GM12892 (cell line): ENCODE results near the gene DUOX2.
A peak's percentile ranks its signal among the peaks of the same experiment; 100 is the strongest.
"Not testable (repeated sequence)": the region's sequence is repeated elsewhere in the genome, so short reads cannot be mapped to it uniquely, and the experiment has no call there.

ENCODE experiments used
- DNase-seq: peaks from one replicate; pipeline ENCODE4 v3.0.0; 2011; ENCODE audit not compliant: insufficient read length
- FAIRE-seq: peaks from 2 replicates; lab custom pipeline; 2011; peaks lifted over from hg19 to GRCh38; lab: Jason Lieb, UNC
- POLR2A ChIP-seq: IDR thresholded peaks from 2 replicates; pipeline ENCODE4 v1.6.1; 2011; ENCODE audit warnings: low read depth, low read length, control low read depth
- POLR2AphosphoS5 ChIP-seq: IDR thresholded peaks from 2 replicates; pipeline ENCODE4 v1.6.1; 2011; ENCODE audit warnings: low read depth, low read length, control low read depth
- TAF1 ChIP-seq: IDR thresholded peaks from 2 replicates; pipeline ENCODE4 v1.6.1; 2011; ENCODE audit warnings: low read depth, mild to moderate bottlenecking, control low read depth, low read length, borderline replicate concordance

DUOX2 gene

GRCh38 chr15:45091576-45091975, 22.4 kb downstream of the DUOX2 start:
- no peak for TF ChIP-seq TAF1
- no peak for TF ChIP-seq POLR2AphosphoS5
- no peak for TF ChIP-seq POLR2A
- DNase-seq, result no peak
- FAIRE-seq, result peak; percentile 42

GRCh38 chr15:45091161-45091560, 22.8 kb downstream of the DUOX2 start:
- FAIRE-seq (no peak), DNase-seq (no peak)
- TF ChIP-seq POLR2A (no peak), TAF1 (no peak), POLR2AphosphoS5 (no peak)

GRCh38 chr15:45089712-45090373, 24.1 kb downstream of the DUOX2 start:
- DNase-seq (no peak), FAIRE-seq (no peak)
- no peak for TF ChIP-seq POLR2A
- no peak for TF ChIP-seq TAF1
- TF ChIP-seq POLR2AphosphoS5, result no peak

GRCh38 chr15:45088801-45089711, 24.9 kb downstream of the DUOX2 start:
- TF ChIP-seq TAF1, result no peak
- TF ChIP-seq POLR2AphosphoS5, result no peak
- TF ChIP-seq POLR2A, result no peak
- DNase-seq, result no peak
- no peak for FAIRE-seq

- DNase-seq (no peak), FAIRE-seq (peak; percentile 44)
- TF ChIP-seq POLR2A, result no peak
- no peak for TF ChIP-seq POLR2AphosphoS5
- no peak for TF ChIP-seq TAF1
Measured at GRCh38 chr15:45087513-45087912, 26.5 kb downstream of the DUOX2 start.

GRCh38 chr15:45084163-45084562, 29.8 kb downstream of the DUOX2 start:
- FAIRE-seq, result no peak

GRCh38 chr15:45083223-45083622, 30.7 kb downstream of the DUOX2 start:
- no peak for FAIRE-seq
- no peak for DNase-seq
- TF ChIP-seq TAF1 (no peak), POLR2AphosphoS5 (no peak), POLR2A (no peak)

More at GRCh38 chr15:45084163-45084562, 29.8 kb downstream of the DUOX2 start:
- TF ChIP-seq POLR2AphosphoS5 (no peak), POLR2A (no peak), TAF1 (no peak)
- no peak for DNase-seq

GRCh38 chr15:45082412-45082811, 31.6 kb downstream of the DUOX2 start:
- DNase-seq, FAIRE-seq: not testable (repeated sequence)

- not testable (repeated sequence) for FAIRE-seq, DNase-seq
Measured at GRCh38 chr15:45080593-45080992, 33.4 kb downstream of the DUOX2 start.

GRCh38 chr15:45079628-45080246, 34.2 kb downstream of the DUOX2 start:
- DNase-seq, FAIRE-seq: not testable (repeated sequence)

GRCh38 chr15:45079201-45079600, 34.8 kb downstream of the DUOX2 start:
- not testable (repeated sequence) for DNase-seq, FAIRE-seq

- DNase-seq, FAIRE-seq: not testable (repeated sequence)
Measured at GRCh38 chr15:45077391-45077790, 36.6 kb downstream of the DUOX2 start.

GRCh38 chr15:45075440-45076320, 38.3 kb downstream of the DUOX2 start:
- FAIRE-seq, result not testable (repeated sequence)

GRCh38 chr15:45073602-45074001, 40.4 kb downstream of the DUOX2 start:
- not testable (repeated sequence) for DNase-seq, FAIRE-seq

More at GRCh38 chr15:45075440-45076320, 38.3 kb downstream of the DUOX2 start:
- not testable (repeated sequence) for DNase-seq

GRCh38 chr15:45069942-45070360, 44.0 kb downstream of the DUOX2 start:
- not testable (repeated sequence) for DNase-seq, FAIRE-seq
